Measurements from ENCODE around the gene BICRA. TPM values are rescaled to one million over a fixed set of nuclear protein-coding genes. Genes with fewer than 3 reads are reported as not detected.

The BICRA gene
- total RNA-seq, 3 donors from 2014 or later, result 4.2 to 8.3 (median 7.5) TPM

DNA sequence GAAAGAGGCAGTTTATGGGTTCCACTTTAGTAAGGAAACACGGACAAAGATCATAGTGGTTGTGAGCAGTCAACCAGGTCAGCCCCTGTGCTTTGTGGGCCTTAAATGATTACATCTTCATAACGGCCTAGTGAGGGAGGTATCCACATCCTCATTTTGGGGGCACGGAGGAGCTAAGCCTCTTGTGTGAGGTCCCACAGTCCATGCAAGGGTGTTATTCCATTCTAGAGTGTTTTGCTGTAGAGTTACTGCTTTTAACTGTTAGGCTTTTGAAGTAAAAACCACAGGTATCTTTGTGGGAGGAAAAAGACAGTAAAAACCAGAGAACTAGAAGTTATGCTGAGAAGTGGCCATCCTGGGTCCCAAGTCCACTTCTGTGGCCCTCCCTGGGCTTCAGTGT is 140.4 kb downstream of the BICRA start:
- peaks cover 0 to 8% of the 10 kb centered on the region in 2 donors for H3K4me1 ChIP-seq
- H3K9me3 ChIP-seq, result no peaks in the 10 kb centered on the region
- H3K36me3 ChIP-seq, result peaks cover 8% of the 10 kb centered on the region
- TF ChIP-seq, protein P1, sequence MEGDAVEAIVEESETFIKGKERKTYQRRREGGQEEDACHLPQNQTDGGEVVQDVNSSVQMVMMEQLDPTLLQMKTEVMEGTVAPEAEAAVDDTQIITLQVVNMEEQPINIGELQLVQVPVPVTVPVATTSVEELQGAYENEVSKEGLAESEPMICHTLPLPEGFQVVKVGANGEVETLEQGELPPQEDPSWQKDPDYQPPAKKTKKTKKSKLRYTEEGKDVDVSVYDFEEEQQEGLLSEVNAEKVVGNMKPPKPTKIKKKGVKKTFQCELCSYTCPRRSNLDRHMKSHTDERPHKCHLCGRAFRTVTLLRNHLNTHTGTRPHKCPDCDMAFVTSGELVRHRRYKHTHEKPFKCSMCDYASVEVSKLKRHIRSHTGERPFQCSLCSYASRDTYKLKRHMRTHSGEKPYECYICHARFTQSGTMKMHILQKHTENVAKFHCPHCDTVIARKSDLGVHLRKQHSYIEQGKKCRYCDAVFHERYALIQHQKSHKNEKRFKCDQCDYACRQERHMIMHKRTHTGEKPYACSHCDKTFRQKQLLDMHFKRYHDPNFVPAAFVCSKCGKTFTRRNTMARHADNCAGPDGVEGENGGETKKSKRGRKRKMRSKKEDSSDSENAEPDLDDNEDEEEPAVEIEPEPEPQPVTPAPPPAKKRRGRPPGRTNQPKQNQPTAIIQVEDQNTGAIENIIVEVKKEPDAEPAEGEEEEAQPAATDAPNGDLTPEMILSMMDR (IDR thresholded peaks at IDR 0.05), result no peak
- TF ChIP-seq POLR2A (IDR thresholded peaks at IDR 0.05) (no peak), POLR2AphosphoS5 (IDR thresholded peaks at IDR 0.05) (no peak)
- intact Hi-C loops (cut with DNase I; ENCODE audit: low total_unique reads), result no loop called here
- H3K27ac ChIP-seq, result no peak overlapping the region
- H3K4me3 ChIP-seq, result no peak overlapping the region
- DNase-seq (ENCODE audit: low spot score in 2 of 2), result no peak
- no peaks in the 10 kb centered on the region for H3K27me3 ChIP-seq

DNA sequence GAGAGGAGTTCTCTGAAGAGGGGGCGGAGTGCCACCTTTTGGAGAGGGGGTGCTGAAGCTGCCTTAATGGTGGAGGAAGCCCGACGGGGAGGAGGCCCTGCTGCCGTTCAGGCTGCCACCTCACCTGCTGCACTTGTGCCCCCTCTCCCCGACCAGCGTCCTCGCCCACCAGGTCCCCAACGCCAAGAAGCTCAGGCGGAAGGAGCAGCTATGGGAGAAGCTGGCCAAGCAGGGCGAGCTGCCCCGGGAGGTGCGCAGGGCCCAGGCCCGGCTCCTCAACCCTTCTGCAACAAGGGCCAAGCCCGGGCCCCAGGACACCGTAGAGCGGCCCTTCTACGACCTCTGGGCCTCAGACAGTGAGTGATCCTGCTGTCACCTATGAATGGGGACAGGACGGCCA is 141.8 kb downstream of the BICRA start:
- Histone ChIP-seq H3K4me3 (no peak overlapping the region), H3K36me3 (peaks cover 17% of the 10 kb centered on the region), H3K9me3 (no peaks in the 10 kb centered on the region), H3K27me3 (no peaks in the 10 kb centered on the region), H3K27ac (no peak overlapping the region), H3K4me1 (peaks cover 0 to 7% of the 10 kb centered on the region in 2 donors)
- DNase-seq (ENCODE audit: low spot score in 2 of 2), result no peak
- TF ChIP-seq POLR2AphosphoS5 (IDR thresholded peaks at IDR 0.05) (no peak), POLR2A (IDR thresholded peaks at IDR 0.05) (no peak)
- TF ChIP-seq, protein P1 (IDR thresholded peaks at IDR 0.05), result no peak
- intact Hi-C loops (cut with DNase I; ENCODE audit: low total_unique reads), result no loop called here

DNA sequence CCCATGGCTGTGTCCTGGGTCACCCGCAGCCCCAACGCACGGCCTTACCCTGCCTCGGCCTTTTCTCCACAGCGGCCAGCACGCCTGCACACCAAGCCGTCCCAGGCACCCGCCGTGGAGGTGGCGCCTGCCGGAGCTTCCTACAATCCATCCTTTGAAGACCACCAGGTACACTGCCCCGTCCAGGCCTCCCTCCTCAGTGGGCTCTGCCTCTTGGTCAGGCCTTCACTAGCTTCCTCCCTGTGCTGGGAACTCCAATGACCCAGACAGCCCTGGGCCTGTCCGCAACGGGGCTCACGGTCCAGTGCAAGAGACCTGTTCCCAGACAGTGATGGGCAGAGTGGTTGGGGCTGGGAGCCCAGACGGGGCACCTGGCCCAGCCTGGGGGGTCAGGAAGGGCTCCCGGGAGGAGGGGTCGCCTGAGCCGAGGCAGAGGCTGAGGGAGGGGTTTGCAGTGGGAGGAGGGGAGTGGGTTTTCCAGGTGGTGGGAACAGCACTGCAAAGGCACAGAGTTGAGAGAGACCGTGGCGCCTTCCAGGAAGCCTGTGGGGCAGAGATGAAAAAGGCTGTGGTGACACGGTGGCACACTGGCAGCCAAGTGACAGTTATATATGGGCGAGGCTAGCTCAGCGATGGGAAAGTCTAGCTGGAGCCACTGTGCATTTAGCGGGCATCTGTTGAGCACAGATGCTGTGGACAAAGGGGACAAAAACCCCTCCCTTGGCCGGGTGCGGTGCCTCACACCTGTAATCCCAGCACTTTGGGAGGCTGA is 143.7 kb downstream of the BICRA start:
- no peak overlapping the region for H3K4me3 ChIP-seq
- no peak for TF ChIP-seq POLR2AphosphoS5 (IDR thresholded peaks at IDR 0.05)
- TF ChIP-seq, protein P1 (IDR thresholded peaks at IDR 0.05), result no peak
- no peak for TF ChIP-seq POLR2A (IDR thresholded peaks at IDR 0.05)
- no peaks in the 10 kb centered on the region for H3K4me1 ChIP-seq
- intact Hi-C loops (cut with DNase I; ENCODE audit: low total_unique reads), result no loop called here
- H3K27me3 ChIP-seq, result no peaks in the 10 kb centered on the region
- peaks cover 31% of the 10 kb centered on the region for H3K36me3 ChIP-seq
- H3K9me3 ChIP-seq, result no peaks in the 10 kb centered on the region
- no peak for DNase-seq (ENCODE audit: low spot score in 2 of 2)
- H3K27ac ChIP-seq, result no peak overlapping the region

Other genes starting within 250 kb of the BICRA start
- 10 to 100 TPM; 13.1 to 41.6 (median 17.1) TPM for gene MEIS3, start 189.6 kb upstream of the BICRA start, total RNA-seq
- under 1 TPM in 2 of 3 donors, not detected in 1; under 0.01 to 0.29 TPM for gene SLC8A2, start 137.2 kb upstream of the BICRA start, total RNA-seq
- gene KPTN, start 124.9 kb upstream of the BICRA start, total RNA-seq, result 1 to 10 TPM; 4.6 to 6.6 (median 6.3) TPM
- 100 to 1,000 TPM in 1 of 3 donors, 10 to 100 TPM in 2; 82.4 to 117 (median 96.0) TPM for gene NAPA, start 94.1 kb upstream of the BICRA start, total RNA-seq
- 1 to 10 TPM in 1 of 3 donors, under 1 TPM in 1, not detected in 1; 0.15 to 1.4 TPM for gene ZNF541, start 36.0 kb upstream of the BICRA start, total RNA-seq
- gene EHD2, start 104.3 kb downstream of the BICRA start, total RNA-seq, result 100 to 1,000 TPM in 1 of 3 donors, 10 to 100 TPM in 2; 38.8 to 121 (median 67.2) TPM
- 100 to 1,000 TPM; 391 to 498 (median 457) TPM for gene NOP53, start 136.4 kb downstream of the BICRA start, total RNA-seq
- 100 to 1,000 TPM; 297 to 525 (median 450) TPM for gene SELENOW, start 169.6 kb downstream of the BICRA start, total RNA-seq
- gene TPRX1, start 195.4 kb downstream of the BICRA start, total RNA-seq, result not detected
- gene CRX, start 212.8 kb downstream of the BICRA start, total RNA-seq, result not detected